Activated T-helper 17 cell treated with anti-CD3 and anti-CD28 coated beads, Interleukin-2, amount 50 U/mL, for 72 hours (primary cell): Measurements from ENCODE around the gene PALD1. TPM values are rescaled to one million over a fixed set of nuclear protein-coding genes. Genes with fewer than 3 reads are reported as not detected.

Experiments used
- ATAC-seq: fragments of 150-1000 bp; cut with Tn5 transposase; replicated peaks from 2 replicates; pipeline ENCODE4 v1.10.0; 2021; ENCODE audit warnings: mild to moderate bottlenecking, moderate library complexity
- H3K27ac Mint-ChIP-seq: one replicate; pipeline ENCODE4 v1.8.0; 2022; ENCODE audit warnings: mixed read lengths
- H3K27me3 Mint-ChIP-seq: one replicate; pipeline ENCODE4 v1.8.0; 2022; ENCODE audit warnings: mixed read lengths
- H3K36me3 Mint-ChIP-seq: one replicate; pipeline ENCODE4 v1.8.0; 2022; ENCODE audit warnings: low read depth, mild to moderate bottlenecking, mixed read lengths
- H3K4me1 Mint-ChIP-seq: one replicate; pipeline ENCODE4 v1.8.0; 2022; ENCODE audit warnings: mixed read lengths
- H3K4me3 Mint-ChIP-seq: one replicate; pipeline ENCODE4 v1.8.0; 2022; ENCODE audit warnings: mild to moderate bottlenecking, mixed read lengths
- H3K9me3 Mint-ChIP-seq: one replicate; pipeline ENCODE4 v1.8.0; 2022; ENCODE audit warnings: mixed read lengths
- total RNA-seq, 2 donors: library from RNA; stranded (reverse); gene quantifications; one replicate each; pipeline ENCODE4 v1.2.3, GENCODE V29; 2022

PALD1 gene
- total RNA-seq, 2 donors from 2014 or later: 0.17 to 1.4 TPM

- Mint-ChIP-seq H3K36me3 (no peaks in the 10 kb centered on the region), H3K9me3 (no peaks in the 10 kb centered on the region), H3K27ac (no peak overlapping the region), H3K4me3 (no peak overlapping the region), H3K4me1 (no peaks in the 10 kb centered on the region), H3K27me3 (peaks cover 4% of the 10 kb centered on the region)
- ATAC-seq: no peak
These were observed 60.3 kb downstream of the PALD1 start for GRCh38 chr10:70538731-70539338.

- Mint-ChIP-seq H3K27ac (no peak overlapping the region), H3K36me3 (no peaks in the 10 kb centered on the region), H3K4me3 (no peak overlapping the region), H3K4me1 (no peaks in the 10 kb centered on the region), H3K9me3 (no peaks in the 10 kb centered on the region), H3K27me3 (peaks cover 8% of the 10 kb centered on the region)
- ATAC-seq: no peak
These were observed 60.9 kb downstream of the PALD1 start for GRCh38 chr10:70539471-70539870.

DNA sequence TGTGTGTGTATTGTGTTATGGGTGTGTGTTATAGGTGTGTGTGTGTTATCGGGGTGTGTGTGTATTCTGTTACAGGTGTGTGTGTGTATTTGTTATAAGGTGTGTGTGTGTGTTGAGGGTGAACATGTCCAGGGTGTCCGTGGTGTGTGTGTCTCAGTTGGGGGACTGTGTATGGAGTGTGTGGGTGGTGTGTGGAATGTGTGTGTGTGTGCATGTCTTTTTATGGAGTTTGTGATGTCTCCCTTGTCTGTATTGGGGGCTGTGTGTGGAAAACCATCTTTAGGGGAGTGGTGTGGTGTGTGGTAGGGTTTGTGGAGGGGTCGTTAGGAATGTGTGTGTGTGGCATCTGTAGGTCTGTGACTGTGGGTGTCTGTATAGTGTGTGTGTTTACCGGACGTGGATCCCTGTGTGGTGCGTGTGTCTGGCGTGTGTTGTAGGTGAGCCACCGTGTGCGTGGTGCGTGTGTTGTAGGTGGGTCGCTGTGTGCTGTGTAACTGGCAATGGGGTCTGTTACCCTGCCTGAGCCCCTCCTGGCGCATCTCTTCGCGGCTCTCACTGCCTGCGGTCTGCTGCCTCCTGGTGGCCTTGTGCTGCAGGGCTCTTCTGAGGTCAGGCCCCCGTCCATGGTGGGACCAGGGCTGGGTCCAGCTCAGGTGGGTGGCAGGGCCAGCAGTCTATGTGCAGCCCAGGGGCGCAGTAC lies 61.7 kb downstream of the PALD1 start:
- no peaks in the 10 kb centered on the region for H3K9me3 Mint-ChIP-seq
- no peak overlapping the region for H3K27ac Mint-ChIP-seq
- H3K36me3 Mint-ChIP-seq: no peaks in the 10 kb centered on the region
- H3K4me3 Mint-ChIP-seq: no peak overlapping the region
- ATAC-seq: no peak
- H3K27me3 Mint-ChIP-seq: peaks cover 8% of the 10 kb centered on the region
- H3K4me1 Mint-ChIP-seq: no peaks in the 10 kb centered on the region

GRCh38 chr10:70540789-70541360 lies 62.3 kb downstream of the PALD1 start:
- ATAC-seq: no peak
- H3K9me3 Mint-ChIP-seq: no peaks in the 10 kb centered on the region
- no peak overlapping the region for H3K27ac Mint-ChIP-seq
- no peaks in the 10 kb centered on the region for H3K4me1 Mint-ChIP-seq
- H3K27me3 Mint-ChIP-seq: peaks cover 5% of the 10 kb centered on the region
- no peak overlapping the region for H3K4me3 Mint-ChIP-seq
- H3K36me3 Mint-ChIP-seq: no peaks in the 10 kb centered on the region

DNA sequence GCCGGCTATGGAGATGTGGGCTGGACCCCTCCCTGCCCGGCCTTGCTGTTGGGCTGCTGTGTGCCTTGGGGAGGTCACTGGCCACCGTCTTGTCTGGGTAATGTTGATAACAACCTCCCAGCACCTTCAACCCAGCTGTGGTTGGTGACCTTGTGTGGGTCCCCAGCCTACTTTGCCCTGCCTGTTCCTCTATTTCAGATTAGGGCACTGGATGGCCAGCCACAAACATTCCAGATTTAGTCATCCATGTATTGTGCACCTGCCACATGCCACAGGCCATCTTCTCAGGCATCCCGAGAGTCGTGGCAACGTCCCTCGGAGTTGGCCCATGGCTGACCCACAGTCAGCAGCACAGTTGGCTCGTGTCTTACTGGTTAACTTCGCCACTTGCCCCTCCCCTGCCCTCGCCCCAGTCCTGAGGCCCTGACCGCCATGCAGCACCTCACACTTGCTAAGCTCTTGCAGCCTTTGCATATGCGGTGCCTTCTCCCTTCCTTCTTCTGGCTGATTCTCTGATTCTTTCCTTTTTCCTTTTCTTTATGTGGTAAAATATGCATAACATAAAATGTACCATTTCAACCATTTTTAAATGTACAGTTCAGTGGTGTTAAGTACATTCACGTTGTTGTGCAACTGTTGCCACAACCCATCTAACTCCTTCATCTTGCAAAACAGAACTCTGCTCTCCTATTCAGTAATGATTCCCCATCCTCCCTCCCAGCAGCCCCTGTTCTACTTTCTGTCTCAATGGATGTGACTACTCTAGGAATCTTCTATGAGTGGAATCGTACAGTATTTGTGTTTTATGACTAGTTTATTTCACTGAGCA lies 63.4 kb downstream of the PALD1 start:
- H3K4me3 Mint-ChIP-seq: no peak overlapping the region
- H3K27ac Mint-ChIP-seq: no peak overlapping the region
- H3K36me3 Mint-ChIP-seq: no peaks in the 10 kb centered on the region
- H3K9me3 Mint-ChIP-seq: no peaks in the 10 kb centered on the region
- ATAC-seq: no peak
- H3K27me3 Mint-ChIP-seq: peaks cover 5% of the 10 kb centered on the region
- H3K4me1 Mint-ChIP-seq: no peaks in the 10 kb centered on the region

DNA sequence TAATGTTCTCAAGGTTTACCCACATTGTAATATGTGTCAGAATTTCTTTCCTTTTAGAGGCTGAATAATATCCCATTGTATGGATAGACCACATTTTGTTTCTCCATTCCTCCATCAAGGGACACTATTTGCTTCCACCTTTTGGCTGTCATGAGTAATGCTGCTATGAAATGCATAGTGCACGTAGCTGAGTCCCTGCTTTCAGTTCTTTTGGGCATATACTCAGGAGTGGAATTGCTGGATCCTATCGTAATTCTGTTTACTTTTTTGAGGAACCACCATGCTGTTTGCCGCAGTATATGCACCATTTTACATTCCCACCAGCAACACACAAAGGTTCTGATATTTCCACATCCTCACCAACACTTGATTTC lies 64.0 kb downstream of the PALD1 start:
- Mint-ChIP-seq H3K27me3 (peaks cover 5% of the 10 kb centered on the region), H3K4me1 (no peaks in the 10 kb centered on the region), H3K4me3 (no peak overlapping the region), H3K27ac (no peak overlapping the region), H3K9me3 (no peaks in the 10 kb centered on the region), H3K36me3 (no peaks in the 10 kb centered on the region)
- no peak for ATAC-seq

GRCh38 chr10:70543911-70544310 lies 65.3 kb downstream of the PALD1 start:
- Mint-ChIP-seq H3K27me3 (peaks cover 5% of the 10 kb centered on the region), H3K4me1 (no peaks in the 10 kb centered on the region), H3K36me3 (no peaks in the 10 kb centered on the region), H3K27ac (no peak overlapping the region), H3K4me3 (no peak overlapping the region), H3K9me3 (no peaks in the 10 kb centered on the region)
- no peak for ATAC-seq

DNA sequence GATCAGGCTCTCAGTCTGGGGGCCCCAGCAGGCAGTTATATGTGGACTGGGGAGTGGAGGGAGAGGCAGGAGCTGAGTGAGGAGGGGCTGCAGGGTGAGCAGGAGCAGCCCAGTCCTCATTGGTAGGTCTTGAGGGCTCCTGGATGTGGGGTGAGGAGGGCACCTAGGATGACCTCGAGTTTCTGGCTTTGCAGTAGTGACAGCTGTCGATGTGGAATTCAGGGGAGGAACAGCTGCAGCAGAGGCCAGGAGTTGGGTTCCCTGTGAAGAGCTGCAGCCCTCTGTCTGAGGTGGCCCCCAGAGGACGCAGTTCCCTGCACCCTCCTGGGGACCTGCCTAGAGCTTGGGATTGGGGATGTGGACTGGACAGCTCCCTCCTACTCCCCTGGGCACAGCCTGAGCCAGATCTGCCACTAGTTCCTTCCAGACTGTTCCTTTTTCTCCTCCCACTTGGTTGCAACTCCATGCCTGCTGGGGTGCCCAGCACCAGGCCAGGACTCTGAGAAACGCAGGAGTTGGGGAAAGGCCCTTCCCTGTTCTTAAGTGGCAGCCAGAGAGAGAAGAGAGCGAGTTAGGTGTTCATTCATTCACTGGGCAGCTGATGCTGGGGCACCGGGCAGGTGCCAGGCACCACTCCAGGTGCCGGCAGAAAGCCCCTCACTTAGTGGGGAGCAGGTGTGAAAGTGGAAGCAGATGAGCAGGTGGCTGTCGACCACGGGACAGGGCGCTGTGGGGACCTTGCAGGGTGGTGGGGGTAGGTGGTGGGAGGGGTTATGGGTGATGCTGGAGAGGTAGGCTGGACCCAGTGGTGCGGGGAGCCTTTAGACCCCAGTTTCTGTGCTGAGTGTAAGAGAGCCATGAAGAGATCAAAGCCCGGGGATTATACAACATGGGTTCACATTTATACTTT lies 66.1 kb downstream of the PALD1 start:
- H3K27me3 Mint-ChIP-seq: peaks cover 5% of the 10 kb centered on the region
- H3K9me3 Mint-ChIP-seq: no peaks in the 10 kb centered on the region
- H3K36me3 Mint-ChIP-seq: no peaks in the 10 kb centered on the region
- H3K4me3 Mint-ChIP-seq: no peak overlapping the region
- H3K27ac Mint-ChIP-seq: no peak overlapping the region
- no peak for ATAC-seq
- no peaks in the 10 kb centered on the region for H3K4me1 Mint-ChIP-seq

DNA sequence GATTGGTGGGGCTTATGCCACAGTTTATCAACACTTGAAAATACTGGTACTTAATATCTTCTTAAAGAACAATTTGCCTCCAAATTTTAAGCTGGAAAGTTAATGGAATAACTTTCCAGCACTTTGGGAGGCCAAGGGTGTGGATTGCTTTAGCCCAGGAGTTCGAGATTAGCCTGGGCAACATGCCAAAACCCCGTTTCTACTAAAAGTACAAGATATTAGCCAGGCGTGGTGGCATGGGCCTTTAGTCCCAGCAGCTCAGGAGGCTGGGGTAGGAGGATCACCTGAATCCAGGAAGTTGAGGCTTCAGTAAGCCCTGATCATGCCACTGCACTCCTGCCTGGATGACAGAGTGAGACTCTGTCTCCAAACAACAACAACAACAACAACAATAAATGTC lies 68.0 kb downstream of the PALD1 start:
- H3K27ac Mint-ChIP-seq: no peak overlapping the region
- peaks cover 8% of the 10 kb centered on the region for H3K27me3 Mint-ChIP-seq
- H3K9me3 Mint-ChIP-seq: no peaks in the 10 kb centered on the region
- no peak for ATAC-seq
- no peak overlapping the region for H3K4me3 Mint-ChIP-seq
- H3K36me3 Mint-ChIP-seq: no peaks in the 10 kb centered on the region
- H3K4me1 Mint-ChIP-seq: no peaks in the 10 kb centered on the region

DNA sequence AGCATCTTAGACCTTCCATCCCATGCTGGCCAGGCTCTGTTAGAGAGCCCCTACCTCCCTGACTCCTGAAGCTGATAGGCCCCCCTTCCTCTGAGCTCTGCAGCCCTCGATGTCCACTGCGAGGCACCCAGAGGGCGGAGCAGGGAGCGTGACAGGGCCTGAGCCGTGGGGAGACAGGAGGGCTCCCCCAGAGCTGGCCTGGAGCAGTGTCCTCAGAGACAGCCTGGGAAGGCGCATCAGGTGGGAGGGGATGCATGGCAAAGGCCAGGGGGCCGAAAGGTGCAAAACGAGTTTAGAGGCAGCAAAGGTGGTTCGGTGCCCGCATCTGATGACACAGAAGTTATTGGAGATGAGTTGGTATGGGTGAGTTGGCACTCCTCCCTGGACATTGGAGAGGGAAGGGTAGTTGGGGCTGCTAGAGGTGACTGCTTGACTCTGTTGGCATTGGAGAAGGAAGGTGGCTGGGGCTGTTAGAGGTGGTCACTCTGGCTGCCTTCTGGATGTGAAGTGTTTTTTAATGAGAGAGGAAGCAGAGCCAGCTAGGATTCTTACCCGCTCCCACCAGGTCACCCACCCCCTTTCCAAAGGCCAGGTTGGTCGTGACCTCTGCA lies 70.9 kb downstream of the PALD1 start:
- peak; percentile 24 for ATAC-seq
- Mint-ChIP-seq H3K36me3 (no peaks in the 10 kb centered on the region), H3K27me3 (peaks cover 4% of the 10 kb centered on the region), H3K27ac (no peak overlapping the region), H3K4me1 (no peaks in the 10 kb centered on the region), H3K9me3 (no peaks in the 10 kb centered on the region), H3K4me3 (no peak overlapping the region)

DNA sequence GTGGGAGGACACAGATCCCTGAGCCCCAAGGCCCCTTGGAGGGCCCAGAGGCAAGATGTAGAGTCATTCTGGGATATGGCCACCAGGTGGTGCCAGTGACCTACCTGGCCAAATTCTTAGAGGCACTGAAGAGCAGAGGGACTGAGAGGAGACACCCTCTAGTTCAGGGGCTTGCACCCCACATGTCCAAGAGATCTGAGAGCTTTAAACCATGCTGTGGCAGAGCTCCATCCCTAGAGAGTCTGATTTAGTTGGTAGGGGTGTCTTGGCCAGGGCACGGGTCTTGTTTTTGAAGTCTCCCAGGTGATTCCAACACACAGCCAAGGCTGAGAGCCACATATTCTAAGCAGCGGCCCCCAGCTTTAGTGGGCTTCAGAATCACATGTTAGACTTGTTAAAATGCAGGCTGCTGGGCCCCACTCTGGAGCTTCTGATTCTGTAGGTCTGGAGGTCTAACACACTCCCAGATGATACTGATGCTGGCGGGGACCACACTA lies 71.4 kb downstream of the PALD1 start:
- ATAC-seq: peak; percentile 83
- Mint-ChIP-seq H3K4me1 (no peaks in the 10 kb centered on the region), H3K4me3 (no peak overlapping the region), H3K36me3 (no peaks in the 10 kb centered on the region), H3K27ac (no peak overlapping the region), H3K27me3 (peaks cover 4% of the 10 kb centered on the region), H3K9me3 (no peaks in the 10 kb centered on the region)

GRCh38 chr10:70550459-70550858 lies 71.9 kb downstream of the PALD1 start:
- no peak for ATAC-seq
- Mint-ChIP-seq H3K4me1 (no peaks in the 10 kb centered on the region), H3K27ac (no peak overlapping the region), H3K27me3 (peaks cover 4% of the 10 kb centered on the region), H3K36me3 (no peaks in the 10 kb centered on the region), H3K4me3 (no peak overlapping the region), H3K9me3 (no peaks in the 10 kb centered on the region)

DNA sequence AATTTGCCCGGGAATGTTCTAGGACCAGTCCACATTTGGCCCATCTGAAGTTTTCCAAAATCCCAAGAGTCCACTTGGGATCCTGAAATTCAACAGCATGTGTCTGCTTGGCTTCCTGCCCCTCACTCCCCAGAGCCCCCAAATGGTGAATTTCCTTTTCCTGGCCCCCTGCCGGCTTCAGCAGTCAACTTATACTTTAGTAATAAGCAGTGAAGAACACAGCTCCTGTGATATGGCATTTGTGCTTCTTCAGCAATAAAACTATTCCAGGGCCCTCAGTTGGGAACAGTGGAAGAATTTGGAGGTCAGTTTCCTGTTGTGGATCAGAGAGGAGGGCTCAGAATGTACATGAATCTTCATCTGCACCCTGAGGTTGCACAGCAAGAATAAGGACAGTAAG lies 72.9 kb downstream of the PALD1 start:
- no peak for ATAC-seq
- H3K36me3 Mint-ChIP-seq: no peaks in the 10 kb centered on the region
- H3K4me3 Mint-ChIP-seq: no peak overlapping the region
- no peaks in the 10 kb centered on the region for H3K4me1 Mint-ChIP-seq
- no peaks in the 10 kb centered on the region for H3K9me3 Mint-ChIP-seq
- peaks cover 4% of the 10 kb centered on the region for H3K27me3 Mint-ChIP-seq
- H3K27ac Mint-ChIP-seq: no peak overlapping the region
